GM19324 (cell line): ENCODE results near the gene CBR3.

Experiments
- ATAC-seq: cut with Tn5 transposase; IDR thresholded peaks from one replicate; pipeline ENCODE4 v1.9.1; 2021; ENCODE audit warnings: mild to moderate bottlenecking, moderate library complexity; ENCODE audit not compliant: unreplicated experiment, low FRiP score

CBR3 gene

DNA sequence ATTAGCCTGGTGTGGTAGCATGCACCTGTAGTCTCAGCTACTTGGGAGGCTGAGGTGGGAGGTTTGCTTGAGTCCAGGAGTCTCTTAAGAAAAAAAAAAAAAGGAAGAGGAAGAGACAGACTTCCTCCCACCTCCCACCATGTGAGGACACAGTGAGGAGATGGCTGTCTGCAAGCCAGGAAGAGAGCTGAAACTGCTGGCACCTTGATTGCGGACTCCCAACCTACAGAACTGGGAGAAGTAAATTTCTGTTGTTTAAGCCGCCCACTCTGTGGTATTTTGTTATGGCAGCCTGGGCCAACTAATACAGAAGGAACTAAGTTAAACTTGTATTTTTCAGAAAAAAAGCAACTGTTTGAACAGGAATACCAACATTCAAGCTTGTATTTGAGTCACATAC, 43.5 kb downstream of the CBR3 start:
- no peak for ATAC-seq

- ATAC-seq: no peak
Observed at GRCh38 chr21:36179145-36179544, 44.3 kb downstream of the CBR3 start.

GRCh38 chr21:36180963-36181362, 46.1 kb downstream of the CBR3 start:
- ATAC-seq: no peak

DNA sequence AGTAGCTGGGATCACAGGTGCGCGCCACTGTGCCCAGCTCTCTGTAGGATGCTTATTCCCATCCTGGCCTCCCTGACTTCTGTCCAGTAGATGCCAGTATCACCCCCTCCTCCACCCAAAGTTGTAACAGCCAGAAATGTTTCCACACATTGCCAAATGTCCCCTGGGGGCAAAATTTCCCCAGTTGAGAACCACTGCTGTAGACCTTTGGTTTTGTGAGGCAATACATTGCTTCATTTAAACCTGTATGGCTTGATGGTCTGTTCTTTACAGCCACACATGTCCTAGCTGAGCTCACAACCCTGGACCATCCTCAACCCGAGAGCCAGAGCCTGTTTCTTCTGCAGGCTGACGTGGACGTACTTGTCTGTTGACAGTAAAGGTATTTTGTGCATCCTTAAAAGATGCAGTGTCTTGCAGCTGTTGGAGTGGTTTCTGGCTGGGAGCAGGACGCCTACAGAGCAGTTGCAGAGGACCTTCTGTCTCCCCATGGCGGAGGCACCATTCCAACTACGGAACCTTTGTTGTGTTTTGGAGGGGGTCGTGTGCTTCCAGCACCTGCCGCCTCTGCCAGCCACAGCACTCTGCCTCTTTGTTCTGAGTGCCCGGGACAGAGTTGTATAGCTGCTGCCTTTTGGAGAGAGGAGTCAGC, 48.4 kb downstream of the CBR3 start:
- no peak for ATAC-seq

DNA sequence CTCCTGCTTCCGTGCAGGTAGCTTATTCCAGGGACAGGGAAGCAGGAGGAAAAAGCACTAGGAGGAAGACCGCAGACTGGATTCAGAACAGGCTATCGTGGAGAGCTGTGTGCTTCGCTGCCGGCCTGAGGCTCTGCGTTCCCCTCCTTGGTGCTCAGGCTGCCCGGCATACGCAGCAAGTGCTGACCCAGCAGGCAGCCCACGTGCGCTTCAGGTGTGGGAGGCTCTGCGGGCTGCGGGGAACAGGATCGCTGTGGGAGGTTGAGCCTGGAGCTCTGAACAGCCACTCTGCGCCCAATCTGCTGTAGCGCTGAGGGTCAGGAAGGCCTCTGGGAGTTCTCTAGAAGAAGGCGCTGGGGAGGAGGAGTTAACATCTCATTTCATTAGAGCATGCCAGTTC, 49.7 kb downstream of the CBR3 start:
- no peak for ATAC-seq

DNA sequence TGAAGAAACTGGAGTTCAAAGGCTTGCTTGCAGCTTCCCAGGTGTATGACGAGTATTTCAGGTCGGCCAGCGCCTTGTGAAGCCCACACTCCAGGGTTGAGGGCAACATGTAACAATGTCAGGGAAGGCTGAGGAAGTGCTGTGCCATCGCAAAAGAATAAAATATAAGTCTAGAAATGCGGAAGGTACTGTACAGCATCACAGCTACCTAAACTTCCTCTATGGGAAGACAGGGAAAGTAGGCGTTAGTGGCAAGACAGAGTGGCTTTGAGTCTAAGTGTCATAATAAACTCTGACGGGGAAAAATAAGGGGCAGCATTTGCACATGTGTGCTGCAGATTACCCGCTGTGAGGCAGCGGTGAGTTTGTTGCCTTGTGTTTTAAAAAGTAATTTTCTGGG, 50.6 kb downstream of the CBR3 start:
- no peak for ATAC-seq

DNA sequence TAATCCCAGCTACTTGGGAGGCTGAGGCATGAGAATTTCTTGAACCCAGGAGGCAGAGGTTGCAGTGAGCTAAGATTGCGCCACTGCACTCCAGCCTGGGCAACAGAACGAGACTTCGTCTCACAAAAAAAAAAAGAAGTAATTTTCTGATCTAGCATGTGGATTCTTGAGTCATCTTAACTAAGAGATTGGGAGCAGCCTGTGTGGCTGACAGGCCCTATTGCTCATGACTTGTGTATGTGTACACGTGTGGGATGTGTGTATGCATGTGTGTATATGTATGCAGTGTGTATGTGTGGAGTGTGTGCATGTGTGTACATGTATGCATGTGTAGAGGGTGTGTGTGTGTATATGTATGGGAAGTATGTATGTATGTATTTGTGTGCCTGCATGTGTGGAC, 51.2 kb downstream of the CBR3 start:
- ATAC-seq: no peak

DNA sequence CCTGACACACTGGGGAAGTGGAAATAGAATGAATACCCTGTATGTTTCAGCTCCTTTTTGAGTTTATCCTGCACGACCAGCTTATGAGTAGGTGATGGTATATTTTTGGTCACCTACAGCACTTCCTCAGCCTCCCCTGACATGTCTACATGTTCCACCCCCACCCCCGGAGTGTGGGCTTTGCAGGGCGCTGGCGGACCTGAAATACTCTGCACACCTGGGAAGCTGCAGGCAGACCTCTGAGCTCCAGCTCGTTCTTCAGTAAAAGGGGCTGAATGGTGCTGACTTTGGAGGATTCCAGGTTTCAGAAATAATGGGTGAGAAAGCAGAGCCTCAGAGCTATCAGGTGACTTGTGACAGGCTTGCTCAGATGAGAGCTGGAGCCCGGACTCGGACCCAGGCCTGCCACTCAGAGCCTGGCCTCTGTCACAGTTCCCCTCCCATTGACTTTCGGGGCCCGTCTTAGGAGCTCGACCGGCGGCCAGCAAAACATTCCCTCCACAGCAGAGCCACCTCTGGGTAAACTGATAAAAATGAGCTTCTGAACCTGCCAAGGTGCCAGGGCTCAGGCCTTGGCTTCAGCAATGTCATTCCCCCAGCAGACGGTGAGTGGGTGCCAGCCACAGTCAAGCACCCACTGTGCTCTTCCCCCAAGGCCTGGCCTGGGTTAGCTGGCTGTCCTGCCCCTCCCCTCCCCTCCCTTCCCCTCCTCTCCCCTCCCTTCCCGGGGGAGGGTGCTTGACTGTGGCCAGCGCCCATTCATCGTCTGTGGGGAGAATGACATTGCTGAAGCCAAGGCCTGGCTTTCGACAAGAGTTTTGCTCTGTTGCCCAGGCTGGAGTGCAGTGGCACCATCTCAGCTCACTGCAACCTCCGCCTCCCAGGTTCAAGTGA, 51.9 kb downstream of the CBR3 start:
- ATAC-seq: no peak

GRCh38 chr21:36188081-36188681, 53.3 kb downstream of the CBR3 start:
- ATAC-seq: no peak

DNA sequence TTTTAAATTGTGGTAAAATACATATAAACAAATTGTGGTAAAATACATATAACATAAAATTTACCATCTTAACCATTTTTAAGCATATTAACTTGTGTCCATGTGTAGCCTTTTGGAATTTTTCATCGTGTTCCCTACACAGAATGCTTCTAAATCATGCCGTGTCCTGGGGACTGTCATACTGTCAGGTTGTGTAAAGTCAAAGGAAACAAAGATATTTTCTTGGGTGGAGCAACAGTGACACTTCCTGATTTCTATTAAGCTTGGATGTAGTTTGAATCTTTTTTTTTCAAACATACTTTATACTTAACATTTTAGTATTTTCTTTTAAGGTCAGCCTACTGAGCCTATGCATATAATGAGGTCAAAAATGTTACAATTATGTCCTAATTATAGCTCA, 54.1 kb downstream of the CBR3 start:
- ATAC-seq: no peak

- no peak for ATAC-seq
Observed at GRCh38 chr21:36190736-36191135, 55.9 kb downstream of the CBR3 start.

DNA sequence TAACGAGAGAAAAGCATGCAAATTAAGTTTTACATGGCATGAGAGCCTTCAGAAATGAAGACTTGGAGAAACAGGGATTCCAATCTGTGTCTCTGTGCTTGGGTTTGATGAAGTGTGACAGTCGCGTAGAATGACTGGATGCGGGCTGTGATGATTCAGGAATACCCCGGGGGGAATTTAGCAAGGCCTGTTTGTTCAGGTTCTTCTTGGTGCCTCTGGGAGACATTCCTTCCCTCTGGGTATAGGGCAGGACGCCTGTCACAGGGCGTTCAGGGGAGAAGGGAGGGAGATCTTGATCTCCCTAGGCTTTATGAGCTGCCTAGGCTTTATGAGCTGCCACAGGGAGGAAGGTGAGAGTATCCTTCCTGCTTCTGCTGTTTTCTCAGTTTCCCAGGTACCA, 58.3 kb downstream of the CBR3 start:
- ATAC-seq: no peak

DNA sequence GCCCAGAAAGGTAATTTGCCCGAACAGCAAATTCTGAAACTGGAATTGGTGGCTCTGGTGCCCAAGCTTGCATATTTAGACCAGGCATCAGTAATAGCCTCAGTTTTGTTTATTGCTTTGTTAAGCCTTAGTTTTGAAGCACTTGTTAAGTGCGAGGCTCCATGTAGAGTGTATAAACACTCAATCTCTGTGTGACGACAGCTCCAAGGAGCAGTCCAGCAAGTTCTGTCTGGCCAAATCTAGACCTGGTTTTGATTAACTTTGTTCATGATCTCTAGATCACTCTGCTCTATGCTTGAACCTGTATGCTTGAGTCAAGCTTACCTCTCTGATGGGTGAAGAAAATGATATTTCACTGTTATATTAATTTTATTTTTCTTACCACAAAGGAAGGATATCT, 59.1 kb downstream of the CBR3 start:
- ATAC-seq: no peak

GRCh38 chr21:36195613-36196012, 60.7 kb downstream of the CBR3 start:
- no peak for ATAC-seq
